HG03064 (cell line): ENCODE data around the gene FYB1.
"Not testable (repeated sequence)": the region's sequence is repeated elsewhere in the genome, so short reads cannot be mapped to it uniquely, and the experiment has no call there.

Experiments
- ATAC-seq: cut with Tn5 transposase; IDR thresholded peaks from one replicate; pipeline ENCODE4 v1.9.1; 2021; ENCODE audit warnings: low read depth; ENCODE audit not compliant: unreplicated experiment

Gene FYB1, protein sequence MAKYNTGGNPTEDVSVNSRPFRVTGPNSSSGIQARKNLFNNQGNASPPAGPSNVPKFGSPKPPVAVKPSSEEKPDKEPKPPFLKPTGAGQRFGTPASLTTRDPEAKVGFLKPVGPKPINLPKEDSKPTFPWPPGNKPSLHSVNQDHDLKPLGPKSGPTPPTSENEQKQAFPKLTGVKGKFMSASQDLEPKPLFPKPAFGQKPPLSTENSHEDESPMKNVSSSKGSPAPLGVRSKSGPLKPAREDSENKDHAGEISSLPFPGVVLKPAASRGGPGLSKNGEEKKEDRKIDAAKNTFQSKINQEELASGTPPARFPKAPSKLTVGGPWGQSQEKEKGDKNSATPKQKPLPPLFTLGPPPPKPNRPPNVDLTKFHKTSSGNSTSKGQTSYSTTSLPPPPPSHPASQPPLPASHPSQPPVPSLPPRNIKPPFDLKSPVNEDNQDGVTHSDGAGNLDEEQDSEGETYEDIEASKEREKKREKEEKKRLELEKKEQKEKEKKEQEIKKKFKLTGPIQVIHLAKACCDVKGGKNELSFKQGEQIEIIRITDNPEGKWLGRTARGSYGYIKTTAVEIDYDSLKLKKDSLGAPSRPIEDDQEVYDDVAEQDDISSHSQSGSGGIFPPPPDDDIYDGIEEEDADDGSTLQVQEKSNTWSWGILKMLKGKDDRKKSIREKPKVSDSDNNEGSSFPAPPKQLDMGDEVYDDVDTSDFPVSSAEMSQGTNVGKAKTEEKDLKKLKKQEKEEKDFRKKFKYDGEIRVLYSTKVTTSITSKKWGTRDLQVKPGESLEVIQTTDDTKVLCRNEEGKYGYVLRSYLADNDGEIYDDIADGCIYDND

DNA sequence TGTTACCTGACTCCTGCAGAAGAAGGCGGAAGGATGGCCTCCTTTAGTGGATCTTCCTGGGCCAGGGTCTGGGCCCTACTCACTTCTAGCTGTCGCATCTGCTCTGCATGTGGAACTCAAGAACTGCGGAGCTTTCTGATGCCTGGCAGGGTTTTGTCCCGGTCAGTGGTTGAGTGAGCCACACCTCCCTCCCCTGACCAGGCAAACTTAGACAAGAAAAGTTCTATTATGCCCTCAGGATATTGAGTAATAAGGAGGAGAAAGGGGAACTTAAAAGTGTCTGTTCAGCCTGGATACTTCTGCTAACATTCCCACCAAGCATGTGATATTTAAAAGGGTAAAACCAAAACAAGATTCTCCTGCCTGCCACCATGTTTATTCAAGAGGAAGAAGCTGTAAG is at the start of gene FYB1:
FYB1 (minus strand) TSS at position 127 of the 400 bp plus-strand sequence. CDS start 16,603 bp downstream, outside the sequence.
- ATAC-seq: no peak

DNA sequence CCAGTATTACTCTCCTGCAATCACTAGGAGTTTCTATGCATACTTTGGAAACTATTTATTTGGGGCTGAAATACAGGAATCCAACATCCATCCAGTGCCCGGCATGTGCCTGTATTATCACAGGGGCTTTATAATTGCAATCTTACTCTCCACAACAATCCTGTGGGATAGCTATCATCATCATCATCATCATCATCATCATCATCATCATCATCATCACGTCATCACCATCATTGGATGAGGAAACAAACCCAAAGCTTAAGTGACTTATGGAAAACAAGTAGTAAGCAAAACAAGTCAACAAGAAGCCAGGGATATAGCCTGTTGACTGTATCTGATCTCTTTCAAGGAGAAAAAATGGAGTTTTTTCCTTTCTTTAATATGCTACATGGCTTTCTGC is 47.8 kb upstream of the FYB1 start:
- ATAC-seq: no peak

DNA sequence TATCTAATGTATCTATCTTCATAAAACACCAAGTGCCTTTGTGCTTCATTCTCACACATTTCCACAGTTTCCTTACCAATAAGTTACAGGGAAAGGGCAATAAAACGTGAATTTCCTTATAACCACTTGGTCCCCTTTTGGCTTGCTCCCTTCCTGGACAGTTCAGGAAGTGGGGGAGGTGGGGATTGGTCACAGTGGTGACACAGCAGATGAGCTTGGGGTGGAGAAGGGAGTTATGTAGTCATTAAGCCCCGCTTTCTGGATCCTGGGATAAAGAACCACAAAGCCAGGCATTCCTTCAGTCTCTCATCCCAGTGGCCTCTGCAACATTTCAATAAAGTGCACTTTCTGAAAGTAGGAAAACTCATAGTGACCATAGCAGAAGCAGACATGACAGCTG is 47.1 kb upstream of the FYB1 start:
- no peak for ATAC-seq

DNA sequence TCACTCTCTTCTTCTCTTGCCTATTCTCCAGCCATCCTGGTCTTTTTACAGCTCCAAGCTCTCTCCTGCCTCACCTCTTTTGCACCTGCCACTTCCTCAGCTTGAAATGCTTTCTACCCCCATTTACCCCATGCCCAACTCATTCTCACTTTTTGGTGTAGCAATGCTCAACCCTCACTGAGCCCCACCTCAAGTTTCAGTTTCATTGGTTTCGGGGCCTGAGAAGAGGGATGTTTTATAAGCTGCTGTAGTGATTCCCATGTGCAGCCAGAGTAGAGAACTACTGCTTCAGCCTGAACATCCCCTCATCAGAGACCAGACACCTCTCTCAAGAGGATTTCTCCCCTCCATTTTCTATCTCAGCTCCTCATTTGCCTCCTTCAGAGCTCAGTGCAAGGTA is 45.2 kb upstream of the FYB1 start:
- peak; percentile 80 for ATAC-seq

DNA sequence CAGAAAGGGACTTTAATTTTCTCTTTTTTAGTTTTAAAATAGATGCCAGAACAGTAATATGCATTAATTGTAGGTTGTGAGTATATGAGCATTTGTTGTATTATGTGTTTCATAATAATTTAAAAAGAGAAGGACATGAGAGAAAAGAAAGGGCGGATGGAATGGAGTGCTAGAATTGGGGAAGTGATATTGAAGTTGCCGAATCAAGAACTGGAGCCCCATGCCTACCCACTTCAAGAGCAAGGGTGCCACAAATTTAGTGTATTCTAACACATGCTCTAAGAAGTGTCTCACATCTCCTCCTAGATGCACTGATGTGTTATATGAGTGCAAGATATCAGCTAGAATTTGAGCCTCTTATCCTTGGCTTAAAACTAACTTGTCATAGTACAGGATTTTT is 43.6 kb upstream of the FYB1 start:
- ATAC-seq: no peak

DNA sequence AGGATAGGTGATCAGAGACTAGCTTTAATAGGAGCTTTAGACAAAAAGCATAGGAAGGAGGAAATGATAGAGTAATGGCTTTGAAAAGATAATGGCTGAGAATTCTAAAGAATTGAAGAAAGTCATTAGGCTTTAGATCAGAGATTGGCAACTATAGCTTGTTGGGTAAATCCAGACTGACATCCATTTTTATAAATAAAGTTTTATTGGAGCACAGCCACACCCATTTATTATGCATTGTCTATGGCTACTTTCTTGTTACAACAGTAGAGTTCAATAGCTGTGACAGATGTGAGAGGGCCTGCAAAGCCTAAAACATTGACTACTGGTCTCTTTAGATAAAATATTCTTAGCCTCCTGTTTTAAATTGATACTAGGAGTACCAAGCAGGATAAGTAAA is 40.7 kb upstream of the FYB1 start:
- no peak for ATAC-seq

DNA sequence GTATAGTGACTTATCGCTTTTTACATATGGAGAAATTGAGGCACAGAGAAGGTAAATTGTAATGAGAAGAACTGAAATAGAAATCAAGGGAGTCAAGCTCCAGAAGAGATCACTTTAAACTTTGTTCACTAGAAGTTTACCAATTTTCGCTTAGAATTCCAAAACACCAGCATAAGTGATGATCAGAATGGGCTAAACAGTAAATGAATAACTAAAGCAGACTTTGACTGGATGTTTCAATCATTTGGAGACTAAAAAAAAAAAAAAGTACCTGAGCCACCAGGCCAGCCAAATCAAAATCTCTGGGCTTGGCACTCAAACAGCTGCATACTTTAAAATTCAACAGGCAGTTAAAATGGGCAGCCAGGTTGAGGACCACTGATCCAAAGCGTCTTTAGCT is 38.2 kb upstream of the FYB1 start:
- no peak for ATAC-seq

DNA sequence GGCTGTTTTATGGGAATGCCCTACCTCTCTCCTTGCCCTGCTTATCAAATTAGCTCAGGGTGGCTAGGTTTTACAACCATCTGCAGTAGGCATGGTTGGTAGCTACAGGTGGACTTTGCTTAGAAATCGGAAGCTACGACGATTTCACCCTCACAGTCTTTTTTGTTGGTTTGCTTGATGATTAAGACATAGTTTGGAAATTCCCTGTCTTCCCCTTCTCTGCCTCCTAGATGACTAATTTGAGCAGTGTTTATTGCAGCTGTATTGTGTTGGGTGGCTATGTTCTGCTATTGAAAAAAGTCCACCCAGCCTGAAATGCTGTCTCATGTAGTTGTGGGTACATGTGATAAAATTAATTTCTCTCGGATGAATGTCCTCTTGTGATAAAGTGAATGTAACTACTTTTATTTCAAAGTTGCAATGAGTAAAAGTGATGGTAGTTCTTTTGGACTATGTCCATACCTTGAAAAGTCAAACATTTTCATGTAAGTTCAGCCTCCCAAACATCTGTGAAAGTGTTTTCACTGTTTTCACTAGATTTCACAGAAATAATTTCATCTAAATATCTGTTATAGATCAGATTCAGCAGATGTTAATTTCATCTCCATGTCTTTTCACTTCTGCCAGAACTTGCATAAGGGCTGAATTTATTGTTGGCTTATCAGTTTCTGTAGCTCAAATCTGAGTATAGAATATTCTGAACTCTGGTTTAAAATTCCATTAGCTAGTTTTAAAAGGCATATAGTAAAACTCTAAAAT is 37.3 kb upstream of the FYB1 start:
- no peak for ATAC-seq

DNA sequence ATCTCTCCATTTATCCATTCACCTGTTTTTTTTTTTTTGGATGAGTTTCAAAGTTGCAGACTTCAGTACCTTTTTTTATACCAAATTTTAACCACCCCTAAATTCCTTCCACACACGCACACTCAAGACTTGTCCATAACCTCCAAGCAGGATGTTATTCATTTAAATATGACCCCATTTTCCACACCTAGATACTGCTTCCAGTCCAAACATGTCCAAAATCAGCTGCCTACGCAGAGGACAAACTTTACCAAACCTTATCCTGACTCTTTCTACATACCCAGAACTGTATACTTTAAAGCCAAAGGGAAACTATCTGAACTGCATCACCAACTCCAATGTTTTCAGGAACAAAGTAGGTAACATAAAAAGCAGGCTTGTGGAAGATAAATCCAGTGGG is 36.0 kb upstream of the FYB1 start:
- no peak for ATAC-seq

DNA sequence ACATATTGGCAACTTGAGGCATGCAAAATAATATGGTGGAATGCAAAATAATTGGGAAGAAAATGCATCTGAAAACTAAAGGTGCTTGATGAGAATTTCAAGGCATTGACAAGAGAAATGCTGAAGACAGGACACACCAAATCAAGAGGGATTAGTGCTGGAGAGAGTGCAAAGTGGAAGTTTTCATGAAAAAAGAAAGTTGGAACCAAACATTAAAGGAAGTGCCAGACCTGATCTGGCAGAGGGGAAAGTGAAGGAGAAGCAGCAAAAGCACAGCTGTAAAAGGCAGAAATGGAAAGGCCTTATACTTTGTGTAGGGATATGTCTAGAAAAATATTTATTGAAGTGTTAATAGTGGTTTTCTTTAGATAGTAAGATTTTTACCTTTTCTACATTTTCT is 35.3 kb upstream of the FYB1 start:
- no peak for ATAC-seq

DNA sequence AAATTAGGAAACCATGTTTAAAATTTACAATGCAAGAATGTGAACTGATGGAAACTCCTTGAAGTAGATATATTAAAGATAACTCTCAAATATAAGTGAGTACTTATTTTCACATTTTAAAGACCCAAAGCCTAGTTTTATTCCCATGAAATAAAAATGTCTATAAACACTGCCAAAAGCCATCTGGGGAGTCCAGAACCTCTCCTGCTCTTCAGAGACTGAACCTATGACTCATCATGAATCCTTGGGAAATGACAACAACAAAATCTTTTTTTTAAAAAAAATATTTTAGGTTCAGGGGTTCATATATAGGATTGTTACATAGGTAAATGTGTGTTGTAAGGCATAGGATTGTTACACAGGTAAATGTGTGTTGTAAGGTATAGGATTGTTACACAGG is 33.8 kb upstream of the FYB1 start:
- ATAC-seq: no peak

DNA sequence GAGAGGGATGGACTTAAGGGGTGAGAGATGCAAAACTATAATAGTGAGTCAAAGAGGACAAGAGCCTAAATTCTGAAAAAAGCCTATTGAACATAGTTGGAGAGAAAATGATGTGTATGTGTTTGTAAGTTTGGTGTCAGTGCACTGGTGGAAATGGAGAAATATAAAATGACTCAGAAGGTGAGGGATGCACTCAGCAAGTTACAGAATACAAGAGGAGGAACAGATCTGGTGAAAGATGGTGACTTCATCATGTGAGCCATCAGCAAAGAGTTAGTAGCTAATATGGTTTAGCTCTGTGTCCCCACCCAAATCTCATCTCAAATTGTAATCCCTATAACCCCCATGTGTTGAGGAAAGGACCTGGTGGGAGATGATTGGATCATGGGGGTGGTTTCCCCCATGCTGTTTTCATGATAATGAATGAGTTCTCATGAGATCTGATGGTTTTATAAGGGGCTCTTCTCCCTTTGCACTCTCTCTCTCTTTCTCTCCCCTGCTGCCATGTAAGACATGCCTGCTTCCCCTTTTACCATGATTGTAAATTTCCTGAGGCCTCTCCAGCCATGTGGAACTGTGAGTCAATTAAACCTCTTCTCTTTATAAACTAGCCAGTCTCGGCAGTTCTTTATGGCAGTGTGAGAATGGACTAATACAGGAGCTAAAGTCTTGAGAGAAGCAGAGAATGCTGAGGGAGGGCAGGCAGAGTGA is 30.4 kb upstream of the FYB1 start:
- no peak for ATAC-seq

DNA sequence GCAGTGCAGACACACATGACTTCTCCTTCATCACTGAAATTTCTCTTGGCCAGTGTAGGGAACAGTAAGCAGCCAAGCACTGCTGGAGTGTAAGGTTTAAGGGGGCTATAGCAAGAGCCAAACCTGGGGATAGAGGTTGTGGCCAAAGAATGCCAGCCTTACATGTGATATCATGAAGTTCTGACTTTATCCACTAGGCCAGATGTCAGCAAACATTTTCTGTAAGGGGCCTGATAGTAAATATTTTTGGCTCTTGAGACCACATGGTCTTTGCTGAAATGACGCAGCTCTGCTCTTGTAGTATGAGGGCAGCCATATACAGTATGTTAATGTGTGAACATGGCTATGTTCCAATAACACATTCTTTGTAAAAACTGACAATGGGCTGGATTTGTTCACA is 29.7 kb upstream of the FYB1 start:
- ATAC-seq: no peak

DNA sequence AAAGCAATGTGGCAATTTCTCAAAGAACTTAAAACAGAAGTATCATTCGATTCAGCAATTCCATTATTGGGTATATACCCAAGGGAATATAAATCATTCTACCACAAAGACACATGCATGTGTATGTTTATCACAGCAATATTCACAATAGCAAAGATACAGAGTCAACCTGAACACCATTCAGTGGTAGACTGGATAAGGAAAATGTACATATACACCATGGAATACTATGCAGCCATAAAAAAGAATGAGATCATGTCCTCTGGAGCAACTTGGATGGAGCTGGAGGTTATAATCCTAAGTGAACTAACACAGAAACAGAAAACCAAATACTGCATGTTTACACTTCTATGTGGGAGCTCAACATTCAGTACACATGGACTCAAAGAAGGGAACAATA is 21.4 kb upstream of the FYB1 start:
- no peak for ATAC-seq

DNA sequence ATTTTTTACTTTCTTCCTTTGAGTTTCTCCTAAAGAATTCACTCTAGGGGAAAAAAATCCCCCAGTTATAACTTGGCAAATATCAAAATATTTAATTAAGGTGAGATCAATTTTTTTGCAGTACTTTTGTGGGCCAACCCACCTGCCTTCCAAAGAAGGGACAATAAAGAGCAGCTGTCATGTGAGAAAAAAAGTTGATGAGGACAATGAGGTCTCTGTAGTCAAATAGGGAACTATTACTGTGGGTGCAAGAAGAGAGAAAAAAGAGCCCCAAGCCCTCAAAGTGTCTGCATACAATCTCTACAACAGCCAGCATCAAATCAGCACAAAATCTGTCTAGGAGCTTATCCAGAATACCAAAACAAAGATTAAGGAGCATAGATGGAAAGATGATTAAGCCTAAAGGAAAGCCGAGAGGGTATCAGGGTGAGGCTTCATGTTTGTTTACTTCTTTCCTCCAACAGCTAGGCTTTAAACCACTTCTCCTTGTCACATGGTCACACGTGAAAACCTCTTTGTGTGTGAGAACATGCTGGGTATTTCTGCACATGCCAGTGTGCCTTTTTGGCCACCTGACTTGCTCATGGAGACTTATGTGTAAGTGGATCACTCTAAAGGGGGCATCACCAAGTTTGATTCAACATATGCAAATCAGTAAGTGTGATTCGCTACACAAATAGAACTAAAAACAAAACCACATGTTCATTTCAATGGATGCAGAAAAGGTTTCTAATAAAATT is 19.2 kb upstream of the FYB1 start:
- no peak for ATAC-seq

DNA sequence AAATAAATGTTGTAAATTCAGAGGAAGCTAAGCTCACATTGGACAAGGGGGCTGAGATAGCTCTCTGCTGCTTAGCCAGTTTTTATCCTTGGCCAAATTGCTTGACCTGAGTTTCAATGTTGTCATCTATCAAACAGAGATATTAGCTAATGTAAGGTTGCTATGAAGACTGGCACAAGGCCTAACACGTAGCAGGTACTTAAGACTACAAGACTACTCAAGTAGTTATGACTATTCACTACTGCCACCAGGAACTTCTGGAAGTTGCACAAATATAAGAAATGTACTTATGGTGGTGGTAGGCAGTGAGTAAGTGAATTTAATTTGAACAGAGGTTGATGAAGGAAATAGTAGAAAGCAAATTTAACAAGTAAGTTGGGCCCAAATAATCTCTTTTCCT is 17.4 kb upstream of the FYB1 start:
- ATAC-seq: no peak

DNA sequence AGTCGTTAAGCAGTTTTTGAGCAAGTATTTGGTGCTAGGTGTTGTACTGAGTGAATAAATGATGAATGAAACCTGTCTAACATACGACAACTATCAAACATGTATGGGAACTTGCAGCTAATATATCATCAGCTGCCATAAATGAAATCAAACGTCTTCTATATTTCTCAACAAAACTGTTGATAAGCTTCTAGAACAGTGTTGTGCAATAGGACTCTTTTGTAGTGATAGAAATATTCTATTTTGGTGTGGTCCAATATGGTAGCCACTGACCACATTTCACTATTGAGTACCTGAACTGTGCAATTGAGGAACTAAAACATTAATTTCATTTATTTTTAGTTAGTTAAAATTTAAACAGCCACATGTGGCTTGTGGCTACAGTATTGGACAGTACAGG is 16.3 kb upstream of the FYB1 start:
- no peak for ATAC-seq

DNA sequence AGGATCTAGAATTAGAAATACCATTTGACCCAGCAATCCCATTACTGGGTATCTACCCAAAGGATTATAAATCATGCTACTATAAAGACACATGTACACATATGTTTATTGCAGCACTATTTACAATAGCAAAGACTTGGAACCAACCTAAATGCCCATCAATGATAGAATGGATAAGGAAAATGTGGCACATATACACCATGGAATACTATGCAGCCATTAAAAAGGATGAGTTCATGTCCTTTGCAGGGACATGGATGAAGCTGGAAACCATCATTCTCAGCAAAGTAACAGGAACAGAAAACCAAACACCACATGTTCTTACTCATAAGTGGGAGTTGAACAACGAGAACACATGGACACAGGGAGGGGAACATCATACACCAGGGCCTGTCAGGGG is 15.1 kb upstream of the FYB1 start:
- ATAC-seq: not testable (repeated sequence)

DNA sequence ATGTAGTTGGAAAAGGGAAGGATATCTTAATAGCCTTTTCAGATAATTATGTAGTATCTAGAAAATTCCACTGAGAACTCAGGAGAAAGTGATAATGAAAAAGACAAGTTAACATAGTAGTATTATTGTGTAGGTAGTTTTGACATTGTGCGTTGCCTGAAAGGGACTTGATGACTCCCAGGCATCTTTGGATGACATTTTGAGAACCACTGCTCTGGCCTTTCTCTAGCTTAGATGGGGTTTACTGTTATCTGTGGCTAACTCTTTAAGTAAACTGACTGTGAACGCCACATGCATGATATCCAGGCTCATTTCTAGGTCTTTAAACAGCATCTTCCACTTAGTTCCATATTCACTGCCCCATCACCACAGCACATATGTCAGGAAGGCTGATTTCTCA is 14.4 kb upstream of the FYB1 start:
- no peak for ATAC-seq
